WTC11 (cell line): ENCODE data around the gene PLPPR3. TPM values are rescaled to one million over a fixed set of nuclear protein-coding genes. Genes with fewer than 3 reads are reported as not detected.

Experiments used
- ATAC-seq: fragments of 200-7000 bp; cut with Tn5 transposase; 2 replicates; pipeline ENCODE4 v1.10.0; 2021; ENCODE audit warnings: mild to moderate bottlenecking, moderate library complexity
- CTCF ChIA-PET: fragments of 300-600 bp; sonication (Branson Sonifier 250); formaldehyde crosslinking; loops from one replicate; lab custom pipeline; 2021; ENCODE audit warnings: antibody characterized with exemption; lab: Charles Lee
- POLR2A ChIA-PET: fragments of 350-600 bp; sonication (Branson Sonifier 250); formaldehyde crosslinking; loops from one replicate; lab custom pipeline; 2021; ENCODE audit warnings: antibody characterized with exemption; lab: Charles Lee
- DNase-seq: peaks from one replicate; pipeline ENCODE4 v3.0.0; 2021; ENCODE audit warnings: low spot score
- H3K27ac Mint-ChIP-seq: 2 replicates; pipeline ENCODE4 v1.8.0; 2021; ENCODE audit warnings: mixed read lengths
- H3K27me3 Mint-ChIP-seq: 2 replicates; pipeline ENCODE4 v1.8.0; 2021; ENCODE audit warnings: low read depth, mild to moderate bottlenecking, moderate library complexity, mixed read lengths
- H3K36me3 Mint-ChIP-seq: 2 replicates; pipeline ENCODE4 v1.8.0; 2021; ENCODE audit warnings: mixed read lengths
- H3K4me1 Mint-ChIP-seq: 2 replicates; pipeline ENCODE4 v1.8.0; 2022; ENCODE audit warnings: mixed read lengths
- H3K4me3 Mint-ChIP-seq: 2 replicates; pipeline ENCODE4 v1.8.0; 2021; ENCODE audit warnings: mild to moderate bottlenecking, moderate library complexity, mixed read lengths
- H3K9me3 Mint-ChIP-seq: 2 replicates; pipeline ENCODE4 v1.8.0; 2021; ENCODE audit warnings: mixed read lengths
- CREB1 ChIP-seq: sonication (generic); formaldehyde crosslinking; IDR thresholded peaks from 2 replicates; pipeline ENCODE4 v1.8.0; 2023; ENCODE audit warnings: mild to moderate bottlenecking, missing genetic modification reagents
- EMX1 ChIP-seq: fragments of 250-450 bp; sonication (Bioruptor Pico); IDR thresholded peaks from 2 replicates; pipeline ENCODE4 v1.8.0; 2021; ENCODE audit warnings: mild to moderate bottlenecking
- FOXK1 ChIP-seq: sonication (generic); formaldehyde crosslinking; IDR thresholded peaks from 2 replicates; pipeline ENCODE4 v1.8.0; 2022; ENCODE audit warnings: mild to moderate bottlenecking, moderate library complexity, missing genetic modification reagents
- IRF1 ChIP-seq: sonication (generic); formaldehyde crosslinking; IDR thresholded peaks from 2 replicates; pipeline ENCODE4 v1.8.0; 2023; ENCODE audit warnings: missing genetic modification reagents
- MYBL2 ChIP-seq: sonication (generic); formaldehyde crosslinking; IDR thresholded peaks from 2 replicates; pipeline ENCODE4 v1.8.1; 2023; ENCODE audit warnings: mild to moderate bottlenecking, moderate library complexity, missing genetic modification reagents
- PRDM15 ChIP-seq: sonication (generic); formaldehyde crosslinking; IDR thresholded peaks from 2 replicates; pipeline ENCODE4 v1.8.0; 2022; ENCODE audit warnings: missing genetic modification reagents
- PREB ChIP-seq: sonication (generic); formaldehyde crosslinking; IDR thresholded peaks from 2 replicates; pipeline ENCODE4 v1.8.1; 2022; ENCODE audit warnings: mild to moderate bottlenecking, missing genetic modification reagents, moderate library complexity, borderline replicate concordance
- USF1 ChIP-seq: sonication (generic); formaldehyde crosslinking; IDR thresholded peaks from 2 replicates; pipeline ENCODE4 v1.8.0; 2022; ENCODE audit warnings: mild to moderate bottlenecking, missing genetic modification reagents
- ZMAT4 ChIP-seq: fragments of 250-450 bp; sonication (Bioruptor Pico); IDR thresholded peaks from 2 replicates; pipeline ENCODE4 v1.9.0; 2021; ENCODE audit warnings: mild to moderate bottlenecking
- ZNF138 ChIP-seq: sonication (generic); formaldehyde crosslinking; conservative IDR thresholded peaks from 2 replicates; pipeline ENCODE4 v1.8.1; 2022; ENCODE audit warnings: mild to moderate bottlenecking, moderate library complexity, missing genetic modification reagents
- ZNF396 ChIP-seq: fragments of 250-450 bp; sonication (Bioruptor Pico); IDR thresholded peaks from 2 replicates; pipeline ENCODE4 v1.8.0; 2021; ENCODE audit warnings: mild to moderate bottlenecking, moderate library complexity, borderline replicate concordance
- ZNF512 ChIP-seq: sonication (generic); formaldehyde crosslinking; IDR thresholded peaks from 2 replicates; pipeline ENCODE4 v1.8.1; 2022; ENCODE audit warnings: missing genetic modification reagents, borderline replicate concordance
- ZSCAN18 ChIP-seq: fragments of 250-450 bp; sonication (Bioruptor Pico); IDR thresholded peaks from 2 replicates; pipeline ENCODE4 v2.1.2; 2022; ENCODE audit warnings: mild to moderate bottlenecking, moderate library complexity
- total RNA-seq: library from RNA; stranded (reverse); gene quantifications from 3 replicates; pipeline ENCODE4 v1.2.3, GENCODE V29; 2021

Gene PLPPR3
- total RNA-seq, 1 experiment from 2014 or later, result 60.6 TPM

- no peak for TF ChIP-seq USF1 (CRISPR knock-in tag)
- TF ChIP-seq ZMAT4 (CRISPR knock-in tag), result no peak
Observed at GRCh38 chr19:769616-770015, 52.1 kb downstream of the PLPPR3 start (continued).

GRCh38 chr19:768424-768823 is 53.3 kb downstream of the PLPPR3 start:
- DNase-seq (no peak), ATAC-seq (no peak)
- no peaks in the 10 kb centered on the region for H3K4me1 Mint-ChIP-seq
- H3K4me3 Mint-ChIP-seq, result no peak overlapping the region
- no peak overlapping the region for H3K27ac Mint-ChIP-seq
- POLR2A ChIA-PET, result no interaction called here
- CTCF ChIA-PET, result interaction anchor here (1.5 kb wide), 1 partner anchor 211 kb away, joined by 3 read pairs; no protein-coding TSS in a partner anchor
- H3K27me3 Mint-ChIP-seq, result no peaks in the 10 kb centered on the region; the same call in 1 of the 2 replicates
- TF ChIP-seq ZSCAN18, result no peak
- H3K36me3 Mint-ChIP-seq, result no peaks in the 10 kb centered on the region
- no peaks in the 10 kb centered on the region for H3K9me3 Mint-ChIP-seq

GRCh38 chr19:765179-765738 is 56.5 kb downstream of the PLPPR3 start:
- no peak for ATAC-seq
- Mint-ChIP-seq H3K27me3 (no peaks in the 10 kb centered on the region; the same call in 1 of the 2 replicates), H3K9me3 (peaks cover 4% of the 10 kb centered on the region), H3K36me3 (no peaks in the 10 kb centered on the region), H3K4me3 (no peak overlapping the region), H3K27ac (no peak overlapping the region), H3K4me1 (no peaks in the 10 kb centered on the region)
- POLR2A ChIA-PET, result no interaction called here
- no peak for DNase-seq
- CTCF ChIA-PET, result interaction anchor here (0.7 kb wide), 1 partner anchor 144 kb away, joined by 4 read pairs; no protein-coding TSS in a partner anchor
- TF ChIP-seq IRF1 (CRISPR knock-in tag) (no peak), ZNF138 (CRISPR knock-in tag) (no peak), PRDM15 (CRISPR knock-in tag) (no peak), PREB (CRISPR knock-in tag) (no peak), CREB1 (CRISPR knock-in tag) (no peak)

GRCh38 chr19:764301-764700 is 57.5 kb downstream of the PLPPR3 start:
- no peaks in the 10 kb centered on the region for H3K4me1 Mint-ChIP-seq
- TF ChIP-seq ZNF396 (CRISPR knock-in tag), result no peak
- no peak for TF ChIP-seq MYBL2 (CRISPR knock-in tag)
- TF ChIP-seq FOXK1 (CRISPR knock-in tag), result no peak
- TF ChIP-seq EMX1 (CRISPR knock-in tag), result no peak
- no peak for TF ChIP-seq ZNF512 (CRISPR knock-in tag)
- TF ChIP-seq, all 79 proteins: peak for 0
- Mint-ChIP-seq H3K4me3 (no peak overlapping the region), H3K36me3 (peaks cover 3% of the 10 kb centered on the region; the same call in 1 of the 2 replicates), H3K27ac (no peak overlapping the region), H3K9me3 (peaks cover 9% of the 10 kb centered on the region), H3K27me3 (no peaks in the 10 kb centered on the region; the same call in 1 of the 2 replicates)
- DNase-seq (no peak), ATAC-seq (no peak)
- POLR2A ChIA-PET, result no interaction called here
- CTCF ChIA-PET, result interaction anchor here (1.4 kb wide), 1 partner anchor 23 kb away, joined by 3 read pairs; no protein-coding TSS in a partner anchor
